Mucosa of gallbladder (tissue), 1 donor: ENCODE measurements around the gene TMEM175. TPM values are rescaled to one million over a fixed set of nuclear protein-coding genes. Genes with fewer than 3 reads are reported as not detected.

Source experiments
- DNase-seq: peaks from one replicate; pipeline ENCODE4 v3.0.0-alpha.2; 2020; ENCODE audit warnings: low spot score
- total RNA-seq: library from RNA; stranded (reverse); gene quantifications from one replicate; pipeline ENCODE4 v1.2.1, GENCODE V29; 2021
- donor health status: DM: no; HTN: no; CAD: no.

The TMEM175 gene
- total RNA-seq, 1 donor from 2014 or later, result 48.8 TPM

GRCh38 chr4:959338-960139 lies 27.3 kb downstream of the TMEM175 start:
- DNase-seq, result no peak

GRCh38 chr4:960140-960635 lies 27.9 kb downstream of the TMEM175 start:
- DNase-seq, result no peak

GRCh38 chr4:960636-961350 lies 28.5 kb downstream of the TMEM175 start:
- DNase-seq, result no peak

- DNase-seq, result no peak
These were observed 29.3 kb downstream of the TMEM175 start for GRCh38 chr4:961351-962230.

- DNase-seq, result no peak
These were observed 30.3 kb downstream of the TMEM175 start for GRCh38 chr4:962231-963208.

- no peak for DNase-seq
These were observed 31.3 kb downstream of the TMEM175 start for GRCh38 chr4:963276-964225.

GRCh38 chr4:964346-965025 lies 32.2 kb downstream of the TMEM175 start:
- no peak for DNase-seq

- DNase-seq, result no peak
These were observed 32.9 kb downstream of the TMEM175 start for GRCh38 chr4:965048-965765.

- no peak for DNase-seq
These were observed 33.5 kb downstream of the TMEM175 start for GRCh38 chr4:965766-966134.

- DNase-seq, result no peak
These were observed 34.2 kb downstream of the TMEM175 start for GRCh38 chr4:966266-967112.

GRCh38 chr4:967113-968104 lies 35.1 kb downstream of the TMEM175 start:
- DNase-seq, result no peak

- DNase-seq, result no peak
These were observed 36.0 kb downstream of the TMEM175 start for GRCh38 chr4:968221-968620.

GRCh38 chr4:968621-969394 lies 36.5 kb downstream of the TMEM175 start:
- no peak for DNase-seq

- DNase-seq, result no peak
These were observed 37.9 kb downstream of the TMEM175 start for GRCh38 chr4:970046-970745.
